IPS-NIHi7 (cell line): ENCODE measurements around the gene SND1.
A peak's percentile ranks its signal among the peaks of the same experiment; 100 is the strongest.

ENCODE experiments used
- DNase-seq: peaks from one replicate; pipeline ENCODE4 v3.0.0; 2012; ENCODE audit warnings: mixed read lengths; ENCODE audit errors: extremely low spot score

SND1 gene

GRCh38 chr7:127766831-127767459 lies 115.0 kb downstream of the SND1 start:
- no peak for DNase-seq

GRCh38 chr7:127768241-127768640 lies 116.2 kb downstream of the SND1 start:
- no peak for DNase-seq

GRCh38 chr7:127769137-127769536 lies 117.1 kb downstream of the SND1 start:
- no peak for DNase-seq

- no peak for DNase-seq
These were observed 117.9 kb downstream of the SND1 start for GRCh38 chr7:127769696-127770400.

- DNase-seq = no peak
These were observed 118.9 kb downstream of the SND1 start for GRCh38 chr7:127770885-127771284.

GRCh38 chr7:127771707-127772106 lies 119.7 kb downstream of the SND1 start:
- no peak for DNase-seq

GRCh38 chr7:127776776-127777386 lies 124.9 kb downstream of the SND1 start:
- DNase-seq = no peak

- no peak for DNase-seq
These were observed 128.5 kb downstream of the SND1 start for GRCh38 chr7:127780489-127780888.

GRCh38 chr7:127781081-127781480 lies 129.1 kb downstream of the SND1 start:
- no peak for DNase-seq

- DNase-seq = no peak
These were observed 130.1 kb downstream of the SND1 start for GRCh38 chr7:127782075-127782474.

GRCh38 chr7:127782654-127783559 lies 130.9 kb downstream of the SND1 start:
- DNase-seq = no peak

GRCh38 chr7:127786184-127786583 lies 134.2 kb downstream of the SND1 start:
- no peak for DNase-seq

GRCh38 chr7:127789031-127789430 lies 137.0 kb downstream of the SND1 start:
- DNase-seq = no peak

- DNase-seq = no peak
These were observed 139.6 kb downstream of the SND1 start for GRCh38 chr7:127791446-127792189.

- peak; percentile 74 for DNase-seq
These were observed 140.7 kb downstream of the SND1 start for GRCh38 chr7:127792528-127793342.

GRCh38 chr7:127793582-127793981 lies 141.6 kb downstream of the SND1 start:
- DNase-seq = no peak

GRCh38 chr7:127794136-127794535 lies 142.1 kb downstream of the SND1 start:
- no peak for DNase-seq

GRCh38 chr7:127794551-127794950 lies 142.6 kb downstream of the SND1 start:
- no peak for DNase-seq

- no peak for DNase-seq
These were observed 146.0 kb downstream of the SND1 start for GRCh38 chr7:127798023-127798422.

GRCh38 chr7:127798769-127799372 lies 146.9 kb downstream of the SND1 start:
- no peak for DNase-seq
